Esophagus muscularis mucosa (tissue), 4 donors: ENCODE measurements around the gene SLC16A3. TPM values are rescaled to one million over a fixed set of nuclear protein-coding genes. Genes with fewer than 3 reads are reported as not detected.
A peak's percentile ranks its signal among the peaks of the same experiment; 100 is the strongest.

Experiments
- DNase-seq: peaks from one replicate; pipeline ENCODE4 v3.0.0-alpha.2; 2017; ENCODE audit errors: extremely low spot score
- H3K27ac ChIP-seq, 4 donors: fragments of 200-600 bp; sonication (generic); replicated peaks in 1 of 4; 1 replicate in 3 of 4; 2 replicates in 1 of 4; pipeline ENCODE4 v1.5.1; 2016 to 2019; ENCODE audit warnings: mild to moderate bottlenecking in 1 of 4
- H3K27me3 ChIP-seq, 4 donors: fragments of 200-600 bp; sonication (generic); one replicate each; pipeline versions ENCODE4 v1.5.1 to v1.6.0; 2016 to 2019
- H3K36me3 ChIP-seq, 4 donors: fragments of 200-600 bp; sonication (generic); one replicate each; pipeline ENCODE4 v1.5.1; 2016 to 2019
- H3K4me1 ChIP-seq, 4 donors: fragments of 200-600 bp; sonication (generic); one replicate each; pipeline ENCODE4 v1.5.1; 2016 to 2019
- H3K4me3 ChIP-seq, 4 donors: fragments of 200-600 bp; sonication (generic); 1 replicate in 2 of 4; 2 replicates in 2 of 4; pipeline ENCODE4 v1.5.1; 2016 to 2019; ENCODE audit warnings: mild to moderate bottlenecking in 4 of 4, moderate library complexity in 1 of 4
- H3K9me3 ChIP-seq, 4 donors: fragments of 200-600 bp; sonication (generic); 1 replicate in 3 of 4; 2 replicates in 1 of 4; pipeline ENCODE4 v1.5.1; 2016 to 2019
- CTCF ChIP-seq, 3 experiments: fragments of 200-600 bp in 2 of 3; fragments of 450-650 bp in 1 of 3; sonication (generic) in 2 of 3; IDR thresholded peaks; one replicate each; pipeline ENCODE4 v1.5.1; 2017 to 2019; ENCODE audit warnings: antibody characterized with exemption in 3 of 3, mild to moderate bottlenecking in 2 of 3, moderate library complexity in 1 of 3
- EP300 ChIP-seq: sonication (generic); formaldehyde crosslinking; IDR thresholded peaks from one replicate; pipeline ENCODE4 v1.6.1; 2017; ENCODE audit warnings: antibody characterized with exemption
- POLR2A ChIP-seq: fragments of 450-650 bp; IDR thresholded peaks from one replicate; pipeline ENCODE4 v1.6.1; 2017; ENCODE audit warnings: antibody characterized with exemption, moderate library complexity, mild to moderate bottlenecking, low read depth
- POLR2AphosphoS5 ChIP-seq, 2 donors: sonication (generic); formaldehyde crosslinking; IDR thresholded peaks; one replicate each; pipeline ENCODE4 v1.6.1; 2017; ENCODE audit warnings: antibody characterized with exemption in 2 of 2
- WGBS: methylation state at CpG from one replicate; pipeline ENCODE4 v1.1.5; 2018; 5-methylcytosine and 5-hydroxymethylcytosine counted together
- intact Hi-C: fragments of 100-400 bp; cut with DNase I; formaldehyde crosslinking; loops from one replicate; pipeline ENCODE4 v1.15.1; 2023
- total RNA-seq, 4 donors: library from RNA; depleted of rRNA; stranded (reverse); fragments of >200 nt; gene quantifications; one replicate each; pipeline versions ENCODE4 v1.1.0 to v1.2.1, GENCODE V29; 2016

The SLC16A3 gene
- total RNA-seq, 4 donors from 2014 or later: 17.0 to 28.8 (median 23.4) TPM

- Histone ChIP-seq H3K27ac (peak overlapping the region; percentile 81 to 89 (median 85)), H3K27me3 (no peaks in the 10 kb centered on the region), H3K4me1 (peaks cover 74 to 100% (median 93%) of the 10 kb centered on the region in 4 donors), H3K9me3 (no peaks in the 10 kb centered on the region), H3K4me3 (peak overlapping the region in 3 of 4 donors; percentile 1 to 19 (median 4)), H3K36me3 (peaks cover 34 to 70% (median 61%) of the 10 kb centered on the region in 4 donors)
- intact Hi-C loops: loop anchor here (1.0 kb wide), 1 partner anchor 56 kb away; no protein-coding TSS in a partner anchor
- TF ChIP-seq POLR2AphosphoS5 (IDR thresholded peaks at IDR 0.05): no peak
- TF ChIP-seq POLR2A: no peak
- no peak for TF ChIP-seq CTCF (IDR thresholded peaks at IDR 0.05)
- TF ChIP-seq EP300: no peak
- WGBS: 17% methylated on average over 18 of the region's 20 CpGs
- DNase-seq: no peak
Measured at GRCh38 chr17:82241926-82242697, 13.3 kb downstream of the SLC16A3 start.

GRCh38 chr17:82242698-82242976 lies 13.8 kb downstream of the SLC16A3 start:
- intact Hi-C loops: loop anchor here (1.0 kb wide), 1 partner anchor 56 kb away; no protein-coding TSS in a partner anchor
- peak overlapping the region; percentile 81 to 89 (median 85) for H3K27ac ChIP-seq
- H3K27me3 ChIP-seq: no peaks in the 10 kb centered on the region
- no peak overlapping the region for H3K4me3 ChIP-seq
- H3K4me1 ChIP-seq: peaks cover 77 to 100% (median 93%) of the 10 kb centered on the region in 4 donors
- DNase-seq: no peak
- H3K36me3 ChIP-seq: peaks cover 31 to 70% (median 60%) of the 10 kb centered on the region in 4 donors
- no peaks in the 10 kb centered on the region for H3K9me3 ChIP-seq
- TF ChIP-seq POLR2A (no peak), CTCF (IDR thresholded peaks at IDR 0.05) (no peak), POLR2AphosphoS5 (IDR thresholded peaks at IDR 0.05) (no peak), EP300 (no peak)
- WGBS: 68% methylated on average over 24 of the region's 24 CpGs

GRCh38 chr17:82242977-82243647 lies 14.3 kb downstream of the SLC16A3 start:
- TF ChIP-seq POLR2AphosphoS5 (IDR thresholded peaks at IDR 0.05): peak; percentile 70 to 77
- TF ChIP-seq CTCF (IDR thresholded peaks at IDR 0.05): no peak
- Histone ChIP-seq H3K27me3 (no peaks in the 10 kb centered on the region), H3K4me3 (no peak overlapping the region), H3K36me3 (peaks cover 36 to 70% (median 62%) of the 10 kb centered on the region in 4 donors), H3K4me1 (peaks cover 75 to 100% (median 93%) of the 10 kb centered on the region in 4 donors), H3K27ac (peak overlapping the region; percentile 81 to 89 (median 85)), H3K9me3 (no peaks in the 10 kb centered on the region)
- intact Hi-C loops: loop anchor here (1.0 kb wide), 1 partner anchor 55 kb away; no protein-coding TSS in a partner anchor
- WGBS: 48% methylated on average over 23 of the region's 29 CpGs
- DNase-seq: no peak

GRCh38 chr17:82243648-82244412 lies 15.0 kb downstream of the SLC16A3 start:
- TF ChIP-seq POLR2A (no peak), POLR2AphosphoS5 (IDR thresholded peaks at IDR 0.05) (no peak), EP300 (no peak), CTCF (IDR thresholded peaks at IDR 0.05) (no peak)
- no peak for DNase-seq
- intact Hi-C loops: no loop called here
- Histone ChIP-seq H3K27ac (peak overlapping the region; percentile 81 to 89 (median 85)), H3K9me3 (no peaks in the 10 kb centered on the region), H3K4me3 (no peak overlapping the region), H3K4me1 (peaks cover 68 to 100% (median 93%) of the 10 kb centered on the region in 4 donors), H3K36me3 (peaks cover 43 to 73% (median 68%) of the 10 kb centered on the region in 4 donors), H3K27me3 (no peaks in the 10 kb centered on the region)
- 79% methylated on average over 14 of the region's 19 CpGs for WGBS
